OCI-M2 (cell line): ENCODE measurements around the gene HMGXB4.
"Not testable (repeated sequence)": the region's sequence is repeated elsewhere in the genome, so short reads cannot be mapped to it uniquely, and the experiment has no call there.

Experiments used
- DNase-seq: peaks from one replicate; lab custom pipeline; 2025; ENCODE audit not compliant: unreplicated experiment; lab: John Stamatoyannopoulos, UW

The HMGXB4 gene, protein sequence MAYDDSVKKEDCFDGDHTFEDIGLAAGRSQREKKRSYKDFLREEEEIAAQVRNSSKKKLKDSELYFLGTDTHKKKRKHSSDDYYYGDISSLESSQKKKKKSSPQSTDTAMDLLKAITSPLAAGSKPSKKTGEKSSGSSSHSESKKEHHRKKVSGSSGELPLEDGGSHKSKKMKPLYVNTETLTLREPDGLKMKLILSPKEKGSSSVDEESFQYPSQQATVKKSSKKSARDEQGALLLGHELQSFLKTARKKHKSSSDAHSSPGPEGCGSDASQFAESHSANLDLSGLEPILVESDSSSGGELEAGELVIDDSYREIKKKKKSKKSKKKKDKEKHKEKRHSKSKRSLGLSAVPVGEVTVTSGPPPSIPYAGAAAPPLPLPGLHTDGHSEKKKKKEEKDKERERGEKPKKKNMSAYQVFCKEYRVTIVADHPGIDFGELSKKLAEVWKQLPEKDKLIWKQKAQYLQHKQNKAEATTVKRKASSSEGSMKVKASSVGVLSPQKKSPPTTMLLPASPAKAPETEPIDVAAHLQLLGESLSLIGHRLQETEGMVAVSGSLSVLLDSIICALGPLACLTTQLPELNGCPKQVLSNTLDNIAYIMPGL

DNA sequence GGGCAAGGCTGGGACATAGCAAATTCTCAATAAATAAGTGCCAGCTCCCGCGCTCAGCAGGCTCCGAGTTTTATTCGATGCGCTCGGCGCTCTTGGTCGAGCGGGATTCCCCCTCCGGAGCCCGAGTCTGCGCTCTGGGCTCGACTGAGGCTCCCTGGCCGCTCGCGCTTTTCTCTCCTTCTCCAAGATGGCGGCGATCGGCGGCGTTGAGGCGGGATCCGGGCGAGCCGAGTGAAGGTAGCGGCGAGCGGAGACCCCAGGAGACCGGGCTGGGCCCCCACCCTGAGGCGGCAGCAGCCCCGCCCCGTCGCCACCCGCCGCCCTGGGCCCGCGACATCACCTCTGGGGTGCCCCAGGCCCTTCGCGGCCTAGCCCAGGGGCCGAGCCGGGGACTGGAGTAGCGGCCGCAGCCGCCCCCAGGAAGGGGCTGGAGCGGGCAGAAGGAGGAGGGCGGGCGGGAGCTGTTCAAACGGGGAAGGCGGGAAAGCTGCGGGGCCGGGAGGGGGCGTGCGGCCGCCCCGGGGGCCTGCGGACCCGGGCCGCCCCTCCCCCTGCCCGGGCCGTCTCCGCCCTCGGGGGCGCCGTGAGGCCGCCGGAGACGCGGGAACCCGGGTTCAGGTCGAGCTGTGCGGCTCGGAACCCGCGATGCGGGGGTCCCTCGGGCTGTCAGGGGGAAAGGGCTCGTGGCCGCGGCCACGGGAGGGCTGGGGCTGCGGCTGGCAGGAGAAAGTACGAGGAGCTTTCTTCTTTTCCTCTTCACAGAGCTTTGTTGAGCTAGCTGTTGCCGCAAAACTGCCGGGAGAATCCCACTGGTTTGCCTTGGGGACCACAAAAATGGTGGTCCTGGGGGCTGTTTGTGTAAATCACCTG, at the start of gene HMGXB4:
TSS of gene HMGXB4 (plus strand) at position 173 of the 870 bp plus-strand sequence. CDS start 4,898 bp downstream, outside the sequence.
- peak; percentile 13 for DNase-seq

DNA sequence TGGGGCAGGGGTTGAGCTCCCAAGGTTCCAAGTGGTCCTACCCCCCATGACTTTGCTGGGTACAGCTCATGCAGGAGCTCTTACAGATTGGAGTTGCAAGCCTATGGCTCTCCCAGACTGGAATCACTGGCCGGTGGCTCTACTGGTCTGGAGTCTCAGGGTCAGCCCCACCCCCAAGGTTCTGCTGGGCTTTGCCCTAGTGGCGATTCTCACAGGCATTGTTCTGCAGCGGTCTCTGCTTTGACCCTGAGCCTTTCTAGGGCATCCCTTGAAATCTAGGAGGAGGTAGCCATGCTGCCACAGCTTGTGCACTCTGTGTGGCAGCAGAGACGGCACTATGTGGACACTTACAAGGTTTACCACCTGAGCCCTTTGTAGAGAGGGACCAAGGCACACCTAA, 49.3 kb upstream of the HMGXB4 start:
- no peak for DNase-seq

DNA sequence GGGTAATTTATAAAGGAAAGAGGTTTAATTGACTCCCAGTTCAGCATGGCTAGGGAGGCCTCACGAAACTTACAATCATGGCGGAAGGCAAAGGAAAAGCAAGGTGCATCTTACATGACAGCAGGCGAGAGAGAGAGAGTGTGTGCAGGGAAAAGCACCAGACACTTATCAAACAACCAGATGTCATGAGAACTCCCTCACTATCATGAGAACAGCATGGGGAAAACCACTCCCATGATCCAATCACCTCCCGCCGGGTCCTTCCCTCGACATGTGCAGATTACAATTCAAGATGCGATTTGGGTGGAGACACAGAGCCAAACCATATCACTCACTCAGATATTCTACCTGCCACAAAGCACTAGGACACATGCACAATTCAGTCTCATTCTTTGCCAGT, 48.1 kb upstream of the HMGXB4 start:
- no peak for DNase-seq

DNA sequence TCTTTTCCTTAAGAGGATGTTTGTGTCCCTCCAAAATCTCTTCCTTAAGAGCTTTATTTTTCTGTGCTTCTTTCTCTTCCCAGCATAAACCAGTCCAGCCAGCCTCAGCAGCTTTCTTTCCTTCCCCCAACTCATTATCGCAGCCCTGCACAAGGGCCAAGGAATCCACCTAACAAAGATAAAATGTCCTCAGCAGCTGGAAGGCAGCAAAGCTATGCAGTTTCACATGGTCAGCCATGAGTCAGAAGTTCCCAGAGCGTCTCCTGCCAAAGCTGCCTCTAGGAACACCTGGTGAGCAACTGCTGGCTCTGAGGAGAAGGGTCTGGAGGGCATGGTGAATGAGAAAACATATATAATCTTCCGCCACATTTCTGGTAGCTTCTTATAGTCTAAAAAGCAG, 45.3 kb upstream of the HMGXB4 start:
- no peak for DNase-seq

DNA sequence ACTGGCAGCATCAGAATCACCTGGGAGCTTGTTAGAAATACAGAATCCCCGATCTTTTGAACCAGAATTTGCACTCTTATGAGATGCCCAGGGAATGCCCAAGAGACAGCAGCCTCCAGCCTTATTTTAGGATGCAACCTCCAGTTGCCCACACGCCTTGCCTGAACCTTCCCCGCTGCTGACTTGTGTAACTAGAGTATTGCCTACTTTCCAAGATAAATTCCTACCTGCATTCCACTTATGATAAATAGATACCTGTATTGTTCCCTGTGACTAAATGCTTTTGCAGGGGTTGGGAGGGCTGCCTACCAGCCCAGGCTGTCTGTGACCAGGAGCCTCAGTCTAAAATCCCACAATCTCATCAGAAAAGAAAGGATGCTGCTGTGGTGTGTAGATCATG, 44.3 kb upstream of the HMGXB4 start:
- DNase-seq: no peak

DNA sequence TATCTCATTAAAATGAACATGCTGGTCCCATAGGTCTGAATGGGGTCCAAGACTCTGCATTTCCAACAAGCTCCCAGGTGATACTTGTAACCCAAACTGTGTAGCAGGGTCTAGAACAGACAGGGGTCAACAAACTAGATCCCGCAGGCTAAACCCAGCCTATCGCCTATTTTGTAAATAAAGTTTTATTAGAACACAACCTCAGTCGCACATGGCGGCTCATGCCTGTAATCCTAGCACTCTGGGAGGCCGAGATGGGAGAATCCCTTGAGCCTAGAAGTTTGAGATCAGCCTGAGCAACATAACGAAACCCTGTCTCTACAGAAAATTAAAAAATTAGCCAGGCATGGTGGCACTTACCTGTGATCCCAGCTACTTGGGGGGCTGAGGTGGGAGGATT, 42.3 kb upstream of the HMGXB4 start:
- no peak for DNase-seq

DNA sequence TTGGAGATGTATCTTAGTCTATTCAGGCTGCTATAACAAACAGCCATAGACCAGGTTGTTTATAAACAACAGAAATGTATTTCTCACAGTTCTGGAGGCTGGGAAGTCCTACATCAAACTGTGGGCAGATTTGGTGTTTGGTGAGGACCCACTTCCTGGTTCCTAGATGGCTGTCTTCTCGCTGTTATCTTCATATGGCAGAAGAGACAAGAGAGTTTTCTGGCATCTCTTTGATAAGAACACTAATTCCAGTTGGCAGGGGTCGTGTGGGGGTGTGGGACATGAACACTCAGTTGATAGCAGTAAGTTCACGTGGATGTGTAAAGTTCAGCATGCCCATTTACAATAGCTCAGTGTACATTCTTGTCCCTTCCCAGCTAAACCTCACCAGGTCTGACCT, 41.3 kb upstream of the HMGXB4 start:
- DNase-seq: no peak

DNA sequence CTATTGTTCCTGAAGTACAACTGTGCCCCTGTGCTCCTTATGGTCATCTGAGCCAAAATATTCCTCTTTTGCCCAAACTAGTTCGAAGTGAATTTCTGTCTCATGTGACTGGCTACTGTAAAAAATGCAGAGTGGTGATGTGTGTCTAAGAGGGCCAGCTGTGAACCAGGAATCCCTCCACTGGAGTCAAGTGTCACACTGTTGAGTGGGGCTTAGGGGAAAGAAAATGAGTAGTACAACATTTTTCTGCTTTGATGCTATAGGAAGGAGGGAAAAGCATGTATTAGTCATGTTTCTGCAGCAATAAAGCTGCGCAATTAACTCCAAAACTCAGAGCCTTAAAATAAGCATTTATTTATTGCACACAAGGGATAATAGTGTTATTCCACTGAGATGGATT, 39.8 kb upstream of the HMGXB4 start:
- DNase-seq: no peak

DNA sequence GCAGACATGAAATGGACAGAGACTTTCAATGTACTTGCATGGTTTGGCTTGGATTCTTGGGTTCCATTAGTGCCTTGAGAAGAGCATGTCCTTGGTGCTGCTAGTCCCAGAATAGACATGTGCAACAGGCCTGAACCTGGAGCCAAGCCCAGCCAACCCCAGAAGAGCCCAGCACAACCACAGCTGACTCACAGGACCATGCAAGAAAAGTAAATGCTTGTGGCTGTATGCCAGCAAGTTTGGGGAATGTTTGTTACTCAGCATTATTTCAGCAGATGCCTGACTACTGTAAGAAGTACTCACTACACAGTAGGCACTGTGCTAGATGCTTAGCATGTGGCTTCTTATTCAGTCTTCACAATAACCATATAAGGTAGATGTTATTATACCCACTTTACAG, 39.2 kb upstream of the HMGXB4 start:
- no peak for DNase-seq

DNA sequence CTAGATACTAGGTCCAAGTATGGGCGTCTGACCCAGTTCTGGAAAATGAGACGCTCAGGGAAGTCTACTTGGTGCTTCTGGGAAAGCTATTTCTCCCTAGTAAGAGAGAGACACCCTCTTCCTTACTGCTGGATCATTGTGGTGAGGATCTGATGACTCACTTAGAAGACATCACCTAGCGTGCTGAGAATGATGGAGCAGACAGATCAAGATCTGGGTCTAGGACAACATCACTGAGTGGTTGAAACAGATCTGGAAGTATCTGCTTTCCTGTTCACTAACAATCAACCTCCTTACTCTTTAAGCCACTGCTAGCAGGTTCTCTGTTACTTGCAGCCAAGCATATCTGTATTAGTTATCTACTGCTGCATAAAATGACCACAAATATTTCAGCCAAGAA, 38.3 kb upstream of the HMGXB4 start:
- DNase-seq: no peak

DNA sequence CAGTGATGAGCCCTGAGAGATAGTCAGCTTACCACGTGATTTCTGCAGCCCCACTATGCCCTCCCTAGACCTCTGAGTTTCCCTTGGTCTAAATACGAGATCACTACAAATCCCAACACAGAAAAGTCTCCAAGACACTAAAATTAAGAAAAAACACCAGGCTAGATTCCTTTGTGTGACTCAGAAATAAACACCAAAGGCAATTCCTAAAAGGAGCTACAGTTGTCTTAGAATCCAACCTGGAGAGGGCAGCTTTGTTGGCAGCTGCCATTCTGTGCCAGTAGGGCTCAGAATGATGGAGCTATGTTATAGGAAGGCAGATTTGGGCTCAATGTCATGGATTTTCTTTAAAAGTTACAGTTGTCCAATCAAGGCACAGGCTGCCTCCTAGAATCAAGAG, 37.1 kb upstream of the HMGXB4 start:
- DNase-seq: no peak

DNA sequence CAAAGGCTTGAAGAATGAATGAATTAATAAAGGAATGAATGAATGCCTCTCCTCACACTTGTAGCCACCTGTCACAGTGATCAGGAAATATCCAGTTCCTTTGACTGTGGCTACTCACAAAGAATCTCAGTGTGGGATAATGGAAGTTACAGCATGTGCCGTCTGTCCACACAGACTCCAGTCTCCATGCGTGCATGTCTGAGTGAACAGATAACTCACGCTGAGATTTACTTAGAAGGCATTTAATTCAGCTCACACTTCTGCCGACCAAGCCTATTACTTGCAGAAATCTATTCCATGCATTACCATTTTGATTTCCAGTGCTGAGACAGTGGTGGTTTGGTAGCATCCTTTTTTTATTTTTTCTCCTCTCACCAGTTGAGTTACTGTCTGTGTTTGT, 32.3 kb upstream of the HMGXB4 start:
- no peak for DNase-seq

DNA sequence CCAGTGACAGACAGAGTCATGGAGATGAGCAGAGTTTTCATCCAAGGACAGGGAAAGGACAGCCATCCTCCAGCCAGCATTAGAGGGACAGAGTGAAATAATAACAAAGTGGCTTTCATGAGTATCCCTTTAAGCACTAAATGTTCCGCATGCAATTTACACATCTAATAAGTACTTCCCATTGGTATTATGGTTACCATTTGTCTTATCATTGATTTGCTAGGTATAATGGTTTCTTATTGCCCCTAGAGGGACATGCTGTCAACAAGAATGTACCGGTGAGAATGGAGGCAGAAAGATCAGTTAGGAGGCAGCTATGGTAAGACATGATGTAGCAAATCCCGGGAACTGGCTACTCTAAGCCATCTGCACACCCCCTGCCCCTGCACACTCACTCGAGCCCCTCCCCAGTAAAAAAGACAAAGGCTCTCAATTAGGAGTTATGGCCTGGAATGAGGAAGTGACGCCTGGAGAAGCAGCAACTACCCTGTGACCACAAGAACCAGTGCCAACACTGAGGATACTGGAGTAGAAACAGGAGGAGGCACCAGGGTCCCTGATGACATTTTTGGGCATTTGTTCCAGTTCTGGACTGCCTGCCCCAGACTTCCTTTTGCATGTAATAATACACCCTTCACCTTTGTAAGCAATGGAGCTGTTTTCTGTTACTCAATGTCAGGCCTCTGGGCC, 30.2 kb upstream of the HMGXB4 start:
- no peak for DNase-seq

DNA sequence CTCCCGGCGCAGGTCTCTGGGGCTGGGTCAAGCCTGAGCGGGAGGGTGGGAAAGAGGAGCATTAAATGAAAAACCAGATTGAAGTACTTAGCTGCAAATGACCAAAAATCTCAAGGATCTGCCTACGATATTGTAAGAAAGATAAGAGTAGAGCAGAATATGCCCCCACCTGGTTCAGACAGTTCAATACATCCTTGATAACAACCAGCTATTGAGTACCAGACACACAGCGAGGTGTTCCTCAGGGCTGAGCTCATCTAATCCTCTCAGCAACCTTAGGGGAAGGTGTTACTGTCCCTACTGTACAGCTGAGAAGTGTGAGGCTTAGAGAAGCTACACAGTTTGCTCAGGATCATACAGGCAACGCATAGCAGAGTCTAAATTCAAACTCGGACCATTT, 27.4 kb upstream of the HMGXB4 start:
- no peak for DNase-seq

DNA sequence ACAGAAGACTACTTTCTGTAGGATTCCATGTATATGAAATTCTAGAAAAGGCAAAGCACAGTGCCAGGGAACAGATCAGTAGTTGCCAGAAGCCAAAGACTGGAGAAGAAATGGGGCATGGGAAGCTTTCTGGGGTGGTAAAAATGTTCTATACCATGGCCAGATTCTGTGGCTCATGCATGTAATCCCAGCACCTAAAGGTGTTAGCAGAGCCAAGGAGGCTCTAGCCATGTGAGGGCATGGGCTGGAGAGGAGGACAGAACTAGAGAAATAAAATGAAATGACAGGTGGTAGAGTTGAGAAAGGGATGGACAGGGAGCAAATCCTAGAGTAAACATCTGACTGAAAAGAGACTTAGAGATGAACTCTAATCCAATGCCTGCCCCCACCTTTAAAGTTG, 26.9 kb upstream of the HMGXB4 start:
- DNase-seq: no peak

DNA sequence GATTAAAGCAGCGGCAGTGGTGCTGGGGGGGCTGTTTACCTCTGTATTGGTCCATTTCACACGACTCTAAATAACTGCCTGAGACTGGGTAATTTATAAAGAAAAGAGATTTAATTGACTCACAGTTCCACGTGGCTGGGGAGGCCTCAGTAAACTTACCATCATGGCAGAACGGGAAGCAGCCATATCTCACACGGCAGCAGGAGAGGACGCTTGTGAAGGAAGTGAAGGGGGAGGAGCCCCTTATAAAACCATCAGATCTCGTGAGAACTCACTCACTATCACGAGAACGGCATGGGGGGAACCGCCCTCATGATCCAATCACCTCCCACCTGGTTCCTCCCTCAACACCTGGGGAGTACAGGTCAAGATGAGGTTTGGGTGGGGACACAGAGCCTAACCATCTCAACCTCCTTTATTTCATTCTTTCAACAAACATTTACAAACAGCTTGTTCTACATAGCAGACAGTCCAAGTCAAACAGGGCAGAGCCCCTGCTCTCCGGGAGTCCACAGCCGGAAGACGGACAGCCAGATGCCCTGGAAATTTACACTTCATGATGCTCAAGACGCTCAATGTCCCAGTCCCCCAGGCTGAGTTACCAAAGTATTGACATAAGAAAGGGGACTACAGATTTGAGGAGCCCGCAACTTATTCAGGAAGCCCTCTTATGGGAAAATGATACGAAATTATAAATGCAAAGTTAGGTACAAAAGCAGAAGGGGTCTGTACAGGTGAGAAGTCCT, 26.3 kb upstream of the HMGXB4 start:
- DNase-seq: no peak

DNA sequence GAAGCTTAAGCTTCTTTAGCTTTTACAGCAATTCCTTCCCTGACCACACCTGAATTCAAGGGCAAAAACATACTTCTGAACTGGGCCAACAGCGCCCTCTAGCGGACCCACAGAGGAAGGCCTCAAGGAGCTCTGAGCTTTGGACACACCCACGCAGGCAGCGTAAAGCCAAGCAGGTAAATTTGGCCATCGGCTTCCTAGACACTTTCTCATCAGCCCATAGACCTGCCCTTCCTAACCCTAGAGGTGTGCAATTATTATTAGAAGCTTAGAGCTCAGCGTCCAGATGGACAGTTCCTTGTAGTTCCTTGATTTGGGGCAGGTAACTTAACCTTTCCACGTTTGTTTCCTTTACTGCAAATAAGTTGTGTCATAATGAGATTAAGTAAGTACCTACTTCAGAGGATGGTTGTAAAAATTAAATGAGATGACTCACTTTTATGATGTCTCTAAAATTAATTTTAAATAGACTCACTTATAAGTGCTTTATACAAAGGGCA, 25.7 kb upstream of the HMGXB4 start:
- DNase-seq: no peak

DNA sequence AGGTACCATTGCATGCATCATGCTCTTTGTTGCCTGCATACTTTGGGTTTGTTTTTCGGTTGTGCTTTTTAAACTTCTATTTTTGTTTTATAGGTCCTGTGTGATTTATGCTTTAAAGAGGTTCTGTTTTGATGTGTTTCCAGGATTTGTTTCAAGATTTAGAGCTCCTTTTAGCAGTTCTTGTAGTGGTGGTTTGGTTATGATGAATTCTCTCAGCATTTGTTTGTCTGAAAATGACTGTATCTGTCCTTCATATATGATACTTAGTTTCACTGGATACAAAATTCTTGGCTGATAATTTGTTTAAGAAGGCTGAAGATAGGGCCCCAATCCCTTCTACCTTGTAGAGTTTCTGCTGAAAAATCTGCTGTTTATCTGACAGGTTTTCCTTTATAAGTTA, 18.5 kb upstream of the HMGXB4 start:
- not testable (repeated sequence) for DNase-seq

DNA sequence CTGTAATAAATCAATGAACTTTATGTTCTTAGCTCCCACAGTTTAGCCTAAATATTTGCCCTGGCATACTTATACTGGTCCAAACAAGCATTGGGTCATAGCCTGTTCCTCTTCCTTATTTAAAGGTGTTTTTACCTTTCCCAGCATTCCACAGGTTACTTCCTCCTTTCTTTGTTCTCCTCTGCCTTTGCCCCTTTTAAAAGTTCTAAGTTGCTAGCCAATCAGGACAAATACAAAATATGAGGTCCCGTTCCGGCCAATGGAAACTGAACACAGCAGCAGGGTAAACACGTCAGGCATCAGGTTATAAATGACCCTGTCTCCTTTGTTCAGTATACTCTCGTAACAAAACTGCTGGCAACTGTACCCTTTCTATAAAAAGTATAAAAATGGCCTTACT, 12.8 kb upstream of the HMGXB4 start:
- DNase-seq: not testable (repeated sequence)

DNA sequence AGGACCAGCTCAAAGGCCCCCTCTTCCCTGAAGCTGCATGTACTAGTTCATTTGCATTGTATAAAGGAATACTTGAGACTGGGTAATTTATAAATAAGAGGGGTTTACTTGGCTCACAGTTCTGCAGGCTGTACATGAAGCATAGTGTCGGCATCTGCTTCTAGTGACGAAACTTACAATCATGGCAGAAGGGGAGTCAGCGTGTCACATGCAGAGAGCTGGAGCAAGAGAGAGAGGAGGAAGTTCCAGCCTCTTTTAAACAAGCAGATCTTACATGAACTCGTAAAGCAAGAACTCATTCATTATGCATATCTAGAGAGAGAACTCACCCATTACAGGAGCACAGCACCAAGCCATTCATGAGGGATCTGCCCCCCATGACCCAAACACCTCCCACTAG, 7.1 kb upstream of the HMGXB4 start:
- no peak for DNase-seq
